ENCODE results near the gene CD74. TPM values are rescaled to one million over a fixed set of nuclear protein-coding genes. Genes with fewer than 3 reads are reported as not detected.

Gene CD74
- total RNA-seq, 1 experiment from 2014 or later = 0.22 TPM

- ATAC-seq = no peak
- BruUV-seq (replicated peaks) = no TSS peak
- ChIA-PET POLR2A (ENCODE audit: unreplicated experiment) (no interaction called here), CTCF (no interaction called here)
- Histone ChIP-seq H3K27me3 (ENCODE audit: low read length) (no peaks in the 10 kb centered on the region), H3K27ac (ENCODE audit: low read length) (no peak overlapping the region), H4K20me1 (ENCODE audit: low read length) (0 out of 2 replicates have a peak, but pooled peaks cover 6% of the 10 kb centered on the region), H3K9ac (ENCODE audit: low read length) (no peak overlapping the region), H2AFZ (ENCODE audit: low read length) (no peak overlapping the region), H3K4me1 (ENCODE audit: insufficient read depth, low read length) (peaks cover 7% of the 10 kb centered on the region; the same call in 1 of the 2 replicates), H3K9me3 (ENCODE audit: low read length) (no peaks in the 10 kb centered on the region), H3K4me2 (ENCODE audit: low read length) (no peak overlapping the region), H3K79me2 (ENCODE audit: low read length) (peaks cover 44% of the 10 kb centered on the region), H3K4me3 (ENCODE audit: low read length) (no peak overlapping the region), H3K9me2 (replicated peaks; ENCODE audit: low read length) (no peaks in the 10 kb centered on the region), H3K36me3 (ENCODE audit: low read depth, low read length) (peaks cover 84% of the 10 kb centered on the region), H3F3A (ENCODE audit: low read length, unreplicated experiment) (no peaks in the 10 kb centered on the region)
- intact Hi-C loops (cut with micrococcal nuclease) = no loop called here
- DNase-seq = no peak
- TF ChIP-seq EZH2phosphoT487 (IDR thresholded peaks at IDR 0.05; ENCODE audit: borderline replicate concordance, low read length) (no peak), EZH2 (IDR thresholded peaks at IDR 0.05; ENCODE audit: low read length, unreplicated experiment) (no peak), CTCF (conservative IDR thresholded peaks at IDR 0.05; ENCODE audit: low read depth, low read length) (no peak)
These were observed 48.7 kb downstream of the CD74 start for GRCh38 chr5:150364004-150364403.

DNA sequence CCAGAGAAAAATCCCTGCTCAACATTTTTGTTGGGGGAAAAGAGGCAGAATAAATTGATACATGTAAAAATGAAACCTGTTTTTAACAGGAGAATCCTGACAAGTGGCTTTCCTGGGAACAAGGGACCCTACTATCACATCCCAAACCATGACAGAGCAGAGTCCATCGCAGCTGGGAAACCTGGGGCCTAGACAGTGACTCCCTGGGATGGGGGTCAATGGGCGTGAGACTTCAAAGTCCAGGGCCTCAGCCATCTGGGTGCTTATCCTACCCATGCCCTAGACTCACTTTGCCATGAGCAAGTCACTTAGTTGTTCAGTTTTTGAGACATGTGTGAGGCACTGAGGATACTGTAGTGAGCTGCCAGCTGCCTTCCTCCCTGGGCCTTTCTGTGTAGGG lies 49.5 kb downstream of the CD74 start:
- 0 out of 2 replicates have a peak, but pooled peaks cover 6% of the 10 kb centered on the region for H4K20me1 ChIP-seq (ENCODE audit: low read length)
- no peak overlapping the region for H3K4me2 ChIP-seq (ENCODE audit: low read length)
- no peak overlapping the region for H3K27ac ChIP-seq (ENCODE audit: low read length)
- no TSS peak for BruUV-seq (replicated peaks)
- H3F3A ChIP-seq (ENCODE audit: low read length, unreplicated experiment) = no peaks in the 10 kb centered on the region
- peaks cover 52% of the 10 kb centered on the region for H3K79me2 ChIP-seq (ENCODE audit: low read length)
- ChIA-PET POLR2A (ENCODE audit: unreplicated experiment) (no interaction called here), CTCF (no interaction called here)
- ATAC-seq = no peak
- H3K9me2 ChIP-seq (replicated peaks; ENCODE audit: low read length) = no peaks in the 10 kb centered on the region
- H3K9ac ChIP-seq (ENCODE audit: low read length) = no peak overlapping the region
- peaks cover 76% of the 10 kb centered on the region for H3K36me3 ChIP-seq (ENCODE audit: low read depth, low read length)
- H3K4me1 ChIP-seq (ENCODE audit: insufficient read depth, low read length) = peaks cover 14% of the 10 kb centered on the region; the same call in 1 of the 2 replicates
- no peak for DNase-seq
- H3K9me3 ChIP-seq (ENCODE audit: low read length) = no peaks in the 10 kb centered on the region
- no peaks in the 10 kb centered on the region for H3K27me3 ChIP-seq (ENCODE audit: low read length)
- no peak for TF ChIP-seq EZH2phosphoT487 (IDR thresholded peaks at IDR 0.05; ENCODE audit: borderline replicate concordance, low read length)
- no peak for TF ChIP-seq CTCF (conservative IDR thresholded peaks at IDR 0.05; ENCODE audit: low read depth, low read length)
- no peak for TF ChIP-seq EZH2 (IDR thresholded peaks at IDR 0.05; ENCODE audit: low read length, unreplicated experiment)
- no peak overlapping the region for H2AFZ ChIP-seq (ENCODE audit: low read length)
- intact Hi-C loops (cut with micrococcal nuclease) = no loop called here
- H3K4me3 ChIP-seq (ENCODE audit: low read length) = no peak overlapping the region

DNA sequence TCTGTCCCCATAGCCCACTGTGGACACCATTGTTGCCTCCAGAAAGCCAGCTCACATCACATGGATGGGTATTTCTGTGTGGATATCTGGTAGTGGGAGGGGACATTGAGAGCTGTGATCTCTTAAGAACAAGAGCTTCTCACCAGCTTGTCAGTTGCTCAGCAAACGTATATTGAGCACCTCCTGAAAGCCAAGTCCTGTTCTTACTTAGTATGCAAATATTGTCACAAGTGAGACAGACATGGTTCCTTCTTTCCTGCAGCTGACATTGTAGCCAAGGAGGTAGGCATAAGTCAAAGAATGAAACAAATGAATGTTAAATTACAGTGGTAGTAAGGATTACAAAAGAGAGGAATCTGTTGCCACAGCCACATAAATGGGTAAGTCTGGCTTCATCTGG lies 51.4 kb downstream of the CD74 start:
- H3K9ac ChIP-seq (ENCODE audit: low read length) = no peak overlapping the region
- ChIA-PET CTCF (no interaction called here), POLR2A (ENCODE audit: unreplicated experiment) (no interaction called here)
- no peaks in the 10 kb centered on the region for H3K9me3 ChIP-seq (ENCODE audit: low read length)
- intact Hi-C loops (cut with micrococcal nuclease) = no loop called here
- no peak overlapping the region for H3K4me2 ChIP-seq (ENCODE audit: low read length)
- H3K36me3 ChIP-seq (ENCODE audit: low read depth, low read length) = peaks cover 64% of the 10 kb centered on the region
- peaks cover 59% of the 10 kb centered on the region for H3K79me2 ChIP-seq (ENCODE audit: low read length)
- BruUV-seq (replicated peaks) = no TSS peak
- no peak overlapping the region for H2AFZ ChIP-seq (ENCODE audit: low read length)
- ATAC-seq = no peak
- H3K27me3 ChIP-seq (ENCODE audit: low read length) = no peaks in the 10 kb centered on the region
- no peak overlapping the region for H3K27ac ChIP-seq (ENCODE audit: low read length)
- H3K4me1 ChIP-seq (ENCODE audit: insufficient read depth, low read length) = peaks cover 19% of the 10 kb centered on the region; the same call in 1 of the 2 replicates
- no peaks in the 10 kb centered on the region for H3K9me2 ChIP-seq (replicated peaks; ENCODE audit: low read length)
- H3K4me3 ChIP-seq (ENCODE audit: low read length) = no peak overlapping the region
- 0 out of 2 replicates have a peak, but pooled peaks cover 6% of the 10 kb centered on the region for H4K20me1 ChIP-seq (ENCODE audit: low read length)
- no peaks in the 10 kb centered on the region for H3F3A ChIP-seq (ENCODE audit: low read length, unreplicated experiment)
- DNase-seq = no peak
- TF ChIP-seq EZH2phosphoT487 (IDR thresholded peaks at IDR 0.05; ENCODE audit: borderline replicate concordance, low read length) (no peak), CTCF (conservative IDR thresholded peaks at IDR 0.05; ENCODE audit: low read depth, low read length) (no peak), EZH2 (IDR thresholded peaks at IDR 0.05; ENCODE audit: low read length, unreplicated experiment) (no peak)

Measured in PC-3 (cell line).